T-helper 2 cell (primary cell): ENCODE data around the gene POM121L12.

ENCODE experiments used
- DNase-seq, 5 experiments: peaks; one replicate each; pipeline versions ENCODE4 v3.0.0 to v3.0.0-alpha.2; 2012 to 2022
- total RNA-seq, 2 donors: gene quantifications; one replicate each; lab custom pipeline; 2026; lab: John Stamatoyannopoulos, UW

The POM121L12 gene
- 0 reads per million in 2 donors for total RNA-seq

DNA sequence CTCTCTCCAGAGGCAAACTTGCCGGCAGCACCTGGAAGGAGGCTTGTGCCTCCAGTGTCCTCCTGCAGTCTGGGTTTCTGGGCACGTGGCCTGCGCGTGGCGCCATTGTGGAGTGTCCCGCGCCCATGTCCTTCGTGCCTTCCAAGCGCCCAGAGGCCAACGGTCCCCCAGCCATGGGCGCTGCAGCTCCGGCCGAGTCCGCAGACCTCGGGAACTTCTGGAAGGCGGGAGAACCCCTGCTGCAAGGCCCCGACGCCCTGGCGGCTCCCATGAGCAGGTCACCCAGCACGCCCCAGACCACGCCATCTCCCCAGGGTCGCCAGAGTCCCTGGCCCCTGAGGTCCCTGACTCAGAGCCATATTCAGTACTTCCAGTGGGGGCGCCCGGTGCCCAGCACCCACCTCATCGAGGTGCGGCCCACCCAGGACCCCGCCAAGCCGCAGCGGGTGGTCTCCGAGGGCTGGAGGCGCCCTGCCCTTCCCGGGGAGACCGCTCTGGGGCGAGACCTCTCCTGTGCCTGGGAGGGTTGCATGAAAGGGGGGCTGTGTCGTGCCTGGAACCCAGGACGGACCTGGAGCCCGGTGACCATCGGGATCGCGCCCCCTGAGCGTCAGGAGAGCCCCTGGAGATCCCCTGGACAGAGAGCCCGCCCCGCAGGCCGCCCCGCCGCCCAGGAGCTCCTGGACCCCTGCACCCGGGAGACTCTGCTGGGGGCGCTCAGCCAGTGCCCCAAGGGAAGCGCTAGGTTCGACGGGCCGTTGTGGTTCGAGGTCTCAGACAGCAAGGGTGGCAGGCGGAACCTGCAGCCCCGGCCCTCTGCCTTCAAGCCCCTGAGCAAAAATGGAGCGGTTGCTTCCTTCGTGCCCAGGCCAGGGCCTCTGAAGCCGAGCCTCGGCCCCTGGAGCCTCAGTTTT, at the start of gene POM121L12:
Gene POM121L12, plus strand, starts transcription at position 135 of the 914 bp plus-strand sequence. Its CDS starts 39 bp downstream, at position 174.
- no peak for DNase-seq

GRCh38 chr7:52992001-52992400, 43.4 kb upstream of the POM121L12 start:
- DNase-seq, result no peak

DNA sequence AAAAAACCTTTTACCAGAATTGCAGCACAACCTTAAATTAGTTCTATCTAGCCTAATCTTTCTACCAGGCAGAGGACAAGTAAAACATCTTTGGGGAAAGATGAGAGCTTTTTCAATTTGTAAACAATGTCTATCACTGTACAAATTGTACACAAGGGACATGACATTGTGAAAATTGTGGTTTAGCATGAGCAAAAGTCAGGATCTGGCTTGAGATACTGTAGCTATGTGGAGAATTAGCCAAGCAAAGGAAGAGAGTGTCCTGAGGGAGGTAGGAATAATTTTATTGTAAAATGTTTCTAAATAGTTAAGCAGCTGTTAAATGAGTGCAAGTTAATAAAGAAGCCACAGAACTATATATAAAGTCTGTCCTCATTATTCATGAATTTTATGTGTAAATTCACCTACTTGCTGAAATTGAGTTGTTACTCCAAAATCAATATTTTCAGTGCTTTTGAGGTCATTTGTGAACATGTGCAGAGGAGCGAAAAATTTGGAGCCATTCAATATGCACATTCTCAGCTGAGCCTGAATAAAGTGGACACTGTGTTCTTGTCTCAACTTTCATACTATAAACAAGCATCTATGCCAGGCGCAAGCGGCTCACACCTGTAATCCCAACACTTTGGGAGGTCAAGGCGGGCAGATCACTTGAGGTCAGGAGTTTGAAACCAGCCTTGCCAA, 42.8 kb upstream of the POM121L12 start:
- DNase-seq, result no peak

- no peak for DNase-seq
Measured at GRCh38 chr7:52995676-52996075, 39.8 kb upstream of the POM121L12 start.

GRCh38 chr7:53001221-53001620, 34.2 kb upstream of the POM121L12 start:
- DNase-seq, result no peak

GRCh38 chr7:53002389-53002788, 33.0 kb upstream of the POM121L12 start:
- no peak for DNase-seq

DNA sequence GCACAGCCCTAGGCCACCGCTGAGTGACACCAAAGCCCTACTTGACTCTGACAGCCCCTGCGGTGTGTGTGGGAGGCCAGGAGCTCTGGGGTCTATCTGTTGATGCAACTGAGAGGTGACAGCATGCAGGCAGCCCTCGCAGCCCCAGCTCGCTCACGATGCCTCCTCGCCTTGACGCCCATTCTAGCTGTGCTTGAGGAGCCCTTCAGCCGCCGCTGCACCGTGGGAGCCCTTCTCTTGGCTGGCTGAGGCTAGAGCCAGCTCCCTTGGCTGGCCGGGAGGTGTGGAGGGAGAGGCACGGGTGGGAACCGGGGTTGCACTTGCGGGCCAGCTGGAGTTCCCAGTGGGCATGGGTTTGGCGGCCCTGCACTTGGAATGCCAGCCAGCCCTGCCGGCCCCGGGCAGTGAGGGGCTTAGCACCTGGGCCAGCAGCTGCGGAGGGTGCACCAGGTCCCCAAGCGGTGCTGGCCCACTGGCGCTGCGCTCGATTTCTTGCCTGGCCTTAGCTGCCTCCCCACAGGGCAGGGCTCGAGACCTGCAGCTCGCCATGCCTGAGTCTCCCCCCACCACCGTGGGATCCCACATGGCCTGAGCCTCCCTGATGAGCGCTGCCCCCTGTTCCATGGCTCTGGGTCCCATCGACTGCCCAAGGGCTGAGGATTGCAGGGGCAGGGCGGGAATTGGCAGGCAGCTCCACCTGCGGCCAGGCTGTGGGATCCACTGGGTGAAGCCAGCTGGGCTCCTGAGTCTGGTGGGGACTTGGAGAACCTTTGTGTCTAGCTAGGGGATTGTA, 31.6 kb upstream of the POM121L12 start:
- DNase-seq, result no peak

DNA sequence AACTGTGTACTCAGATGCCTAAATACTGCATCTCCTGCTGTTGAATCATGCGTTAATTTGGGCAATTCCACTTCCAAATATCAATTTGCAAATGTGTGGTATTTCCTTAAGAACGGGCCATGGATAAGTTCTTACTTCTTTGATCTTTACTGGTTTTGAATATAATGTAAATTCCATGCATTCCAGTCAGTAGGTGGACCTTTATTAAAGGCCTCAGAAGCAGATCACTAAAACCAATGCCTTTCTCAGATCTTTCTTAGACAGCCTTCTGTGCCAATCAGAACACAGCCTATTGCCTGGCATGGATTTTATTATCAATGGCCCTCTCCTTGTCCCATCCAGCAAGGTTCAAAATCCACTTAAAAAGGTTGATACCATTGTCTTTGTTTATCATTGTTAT, 21.5 kb upstream of the POM121L12 start:
- no peak for DNase-seq

DNA sequence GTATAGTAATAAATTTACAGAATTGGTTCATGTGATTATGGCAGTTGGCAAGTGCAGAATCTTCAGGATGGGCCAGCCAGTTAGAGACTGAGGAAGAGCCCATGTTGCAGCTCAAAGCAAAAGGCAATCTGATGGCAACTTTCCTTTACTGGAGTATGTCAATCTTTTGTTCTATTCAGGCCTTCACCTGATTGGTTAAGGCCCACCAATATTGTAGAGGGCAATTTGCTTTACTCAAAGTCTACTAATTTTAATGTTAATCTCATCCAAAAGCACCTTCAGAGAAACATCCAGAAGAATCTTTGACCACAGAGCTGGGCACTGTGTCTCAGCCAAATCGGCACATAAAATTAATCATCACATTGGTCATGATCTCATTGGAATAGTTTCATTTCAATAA, 20.0 kb upstream of the POM121L12 start:
- no peak for DNase-seq

- DNase-seq, result no peak
Measured at GRCh38 chr7:53022893-53023292, 12.5 kb upstream of the POM121L12 start.

- DNase-seq, result no peak
Measured at GRCh38 chr7:53048638-53049037, 13.2 kb downstream of the POM121L12 start.

GRCh38 chr7:53050433-53050832, 15.0 kb downstream of the POM121L12 start:
- DNase-seq, result no peak

DNA sequence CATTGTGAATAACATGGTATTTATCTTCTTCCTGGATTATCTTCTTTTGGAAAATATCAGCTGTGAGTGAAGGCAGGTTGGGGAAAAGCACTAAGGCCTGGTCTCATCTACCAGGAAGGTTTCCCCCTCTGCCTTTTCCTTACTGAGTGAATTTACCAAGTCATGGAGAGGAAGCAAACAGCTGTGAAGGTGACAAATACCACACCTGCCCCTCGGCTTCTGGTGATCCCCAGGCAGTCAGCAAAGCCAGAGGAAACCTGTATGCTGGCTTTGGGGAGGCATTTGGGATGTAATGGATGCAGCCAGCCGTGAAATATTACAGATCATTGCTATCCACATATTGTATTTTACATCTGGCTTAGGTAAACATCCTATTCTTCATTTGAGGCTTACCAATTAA, 24.2 kb downstream of the POM121L12 start:
- no peak for DNase-seq

- DNase-seq, result no peak
Measured at GRCh38 chr7:53060066-53060465, 24.6 kb downstream of the POM121L12 start.

DNA sequence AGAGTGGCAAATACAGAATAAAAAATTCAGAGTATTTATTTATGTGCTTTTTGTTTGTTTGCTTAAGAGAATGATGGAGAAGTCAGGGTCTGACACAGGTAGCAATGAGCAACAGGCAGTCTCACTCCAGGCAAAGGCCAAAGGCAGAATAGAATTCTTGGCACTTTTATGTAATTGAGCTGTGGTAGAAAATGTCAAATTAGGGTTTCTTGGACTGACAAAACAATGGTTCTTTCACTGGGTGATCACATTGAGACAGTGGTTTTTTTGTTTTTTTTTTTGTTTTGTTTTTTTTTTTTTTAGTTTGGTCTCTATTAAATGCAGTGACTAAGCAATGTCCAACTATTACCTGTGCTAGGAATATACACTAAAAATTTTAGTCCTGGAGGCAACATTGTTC, 27.4 kb downstream of the POM121L12 start:
- DNase-seq, result no peak

- no peak for DNase-seq
Measured at GRCh38 chr7:53068673-53069072, 33.2 kb downstream of the POM121L12 start.

DNA sequence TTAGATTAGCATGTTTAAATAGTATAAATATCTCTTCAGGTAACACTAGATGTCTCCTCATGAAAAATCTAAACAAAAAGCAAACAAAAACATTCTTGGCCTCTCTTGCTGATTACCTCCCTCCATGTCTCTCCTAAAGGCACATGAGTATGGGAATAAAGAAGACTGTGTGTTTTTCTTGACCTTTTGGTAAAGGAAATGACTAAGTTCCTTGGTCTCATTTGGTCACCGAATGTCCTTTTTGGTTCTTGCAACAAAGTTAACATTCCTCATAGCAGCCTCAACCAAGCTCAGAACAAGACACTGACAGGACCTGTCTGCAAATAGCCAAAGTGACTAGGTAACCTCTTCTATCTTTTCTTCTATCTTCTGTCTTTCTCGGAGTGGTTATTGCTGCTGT, 35.5 kb downstream of the POM121L12 start:
- DNase-seq, result no peak
